T-helper 2 cell (primary cell): ENCODE data around the gene DPH2.

ENCODE experiments used
- DNase-seq, 5 experiments: peaks; one replicate each; pipeline versions ENCODE4 v3.0.0 to v3.0.0-alpha.2; 2012 to 2022

Gene DPH2

DNA sequence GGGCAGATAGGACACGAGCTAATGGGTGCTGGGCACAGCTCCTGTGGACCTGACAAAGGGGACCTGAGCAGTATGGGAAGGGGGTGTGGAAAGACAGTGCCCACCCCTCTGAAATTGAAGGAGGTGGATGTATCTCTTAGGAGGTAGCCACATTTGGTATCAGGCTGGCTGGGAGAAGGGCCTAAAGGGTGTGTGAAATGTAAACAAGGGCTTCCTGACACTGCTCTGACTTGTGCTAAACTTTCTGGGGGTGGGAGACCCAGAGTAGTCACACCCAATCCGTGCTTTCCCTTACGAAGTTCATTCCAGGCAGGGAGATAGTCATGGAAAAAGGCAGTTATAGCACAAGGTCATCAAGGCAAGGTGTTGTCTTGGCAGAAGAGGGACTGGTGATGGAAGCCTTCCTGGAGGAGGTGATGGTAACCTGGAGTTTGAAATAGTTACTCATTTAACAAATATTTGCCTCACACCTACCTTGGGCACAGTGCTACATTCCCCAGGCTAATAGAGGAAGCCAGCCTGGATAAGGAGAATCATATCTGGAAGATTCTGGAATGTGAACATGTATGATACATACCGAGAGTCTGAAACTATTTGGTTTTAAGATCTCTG, 16.3 kb downstream of the DPH2 start:
- no peak for DNase-seq

DNA sequence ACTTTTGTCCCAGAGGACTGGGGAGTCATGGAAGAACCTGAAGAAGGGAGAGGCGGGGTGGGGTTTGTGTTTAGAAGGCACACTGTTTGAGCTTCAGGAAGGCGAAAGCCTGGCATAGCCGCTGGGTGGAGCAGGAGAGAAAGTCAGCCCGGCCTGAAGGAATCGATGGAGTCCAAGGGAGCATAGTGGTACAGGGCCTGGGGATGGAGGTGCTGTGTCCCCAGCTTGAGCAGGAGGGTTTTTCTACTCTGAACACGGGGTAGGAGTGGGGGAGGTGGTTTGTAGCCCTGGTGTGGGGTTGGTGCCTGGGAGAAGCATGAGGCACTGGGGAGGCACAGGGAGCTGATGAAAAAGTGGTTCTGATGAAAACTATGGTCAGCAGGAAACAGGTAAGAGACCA, 16.9 kb downstream of the DPH2 start:
- no peak for DNase-seq

DNA sequence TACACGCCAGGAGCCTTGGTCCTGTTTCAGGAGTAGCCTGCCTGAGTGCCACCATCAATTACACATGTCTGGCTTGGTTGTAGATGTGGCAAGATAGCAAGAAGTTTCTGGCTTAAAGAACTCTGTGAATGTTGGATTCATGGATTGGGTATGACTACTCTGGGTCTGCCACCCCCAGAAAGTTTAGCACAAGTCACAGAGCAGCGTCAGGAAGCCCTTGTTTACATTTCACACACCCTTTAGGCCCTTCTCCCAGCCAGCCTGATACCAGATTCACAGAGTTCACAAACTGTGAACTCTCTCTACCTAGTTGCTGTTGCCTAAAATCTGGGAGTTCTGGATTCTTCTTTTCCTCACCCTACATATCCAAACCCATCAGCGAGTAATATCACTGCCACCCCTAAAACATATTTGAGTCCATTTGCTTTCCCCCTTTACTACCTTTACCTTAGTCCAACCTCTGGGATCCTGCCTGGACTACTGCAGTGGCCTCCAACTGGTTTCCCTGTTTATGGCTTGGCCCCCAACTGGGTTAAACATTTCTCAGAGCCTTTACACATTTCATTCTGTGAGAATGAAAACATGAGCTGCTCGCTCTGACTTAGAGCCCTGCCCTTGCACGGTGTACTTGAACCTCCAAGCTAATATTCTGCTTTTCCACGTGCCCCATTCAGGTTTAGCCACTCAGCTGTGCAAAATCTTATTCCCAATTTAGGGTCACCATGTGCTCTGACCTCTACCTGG, 17.5 kb downstream of the DPH2 start:
- DNase-seq: no peak

DNA sequence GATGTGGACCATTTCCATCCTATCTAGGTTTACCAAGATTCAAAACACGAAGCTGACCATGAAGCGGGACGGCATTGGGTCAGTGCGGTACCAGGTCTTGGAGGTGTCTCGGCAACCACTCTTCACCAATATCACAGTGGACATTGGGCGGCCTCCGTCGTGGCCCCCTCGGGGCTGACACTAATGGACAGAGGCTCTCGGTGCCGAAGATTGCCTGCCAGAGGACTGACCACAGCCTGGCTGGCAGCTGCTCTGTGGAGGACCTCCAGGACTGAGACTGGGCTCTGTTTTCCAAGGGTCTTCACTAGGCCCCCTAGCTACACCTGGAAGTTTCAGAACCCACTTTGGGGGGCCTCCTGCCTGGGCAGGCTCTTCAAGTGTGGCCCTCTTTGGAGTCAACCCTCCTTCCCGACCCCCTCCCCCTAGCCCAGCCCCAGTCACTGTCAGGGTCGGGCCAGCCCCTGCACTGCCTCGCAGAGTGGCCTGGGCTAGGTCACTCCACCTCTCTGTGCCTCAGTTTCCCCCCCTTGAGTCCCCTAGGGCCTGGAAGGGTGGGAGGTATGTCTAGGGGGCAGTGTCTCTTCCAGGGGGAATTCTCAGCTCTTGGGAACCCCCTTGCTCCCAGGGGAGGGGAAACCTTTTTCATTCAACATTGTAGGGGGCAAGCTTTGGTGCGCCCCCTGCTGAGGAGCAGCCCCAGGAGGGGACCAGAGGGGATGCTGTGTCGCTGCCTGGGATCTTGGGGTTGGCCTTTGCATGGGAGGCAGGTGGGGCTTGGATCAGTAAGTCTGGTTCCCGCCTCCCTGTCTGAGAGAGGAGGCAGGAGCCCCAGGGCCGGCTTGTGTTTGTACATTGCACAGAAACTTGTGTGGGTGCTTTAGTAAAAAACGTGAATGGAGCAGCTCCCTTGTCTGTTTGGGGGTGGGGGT, 20.7 kb downstream of the DPH2 start:
- DNase-seq: no peak

DNA sequence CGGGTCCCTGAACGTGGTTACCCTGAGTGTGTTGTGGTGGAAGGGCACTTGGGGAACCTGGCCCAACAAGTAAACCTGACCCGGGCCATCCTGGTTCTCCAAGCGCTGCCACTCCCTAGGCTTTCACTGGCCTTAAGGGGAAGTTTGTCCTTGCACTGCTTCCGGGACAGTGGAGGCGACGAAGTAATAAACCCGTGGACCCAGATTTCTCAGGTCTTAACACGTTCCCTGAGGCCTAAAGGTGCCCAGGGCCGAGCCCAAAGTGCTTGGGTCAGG, 21.3 kb downstream of the DPH2 start:
- DNase-seq: no peak

GRCh38 chr1:43991476-43992231, 21.8 kb downstream of the DPH2 start, which contains the start of gene CCDC24:
CCDC24 (plus strand) TSS chr1:43991599; CDS start chr1:43991879, 280 bp downstream.
- DNase-seq: peak; percentile 58 to 70 (median 64)

- DNase-seq: no peak
Measured at GRCh38 chr1:43992232-43992995, 22.6 kb downstream of the DPH2 start.

GRCh38 chr1:43993206-43993914, 23.6 kb downstream of the DPH2 start:
- no peak for DNase-seq

- no peak for DNase-seq
Measured at GRCh38 chr1:43994071-43994470, 24.3 kb downstream of the DPH2 start.

DNA sequence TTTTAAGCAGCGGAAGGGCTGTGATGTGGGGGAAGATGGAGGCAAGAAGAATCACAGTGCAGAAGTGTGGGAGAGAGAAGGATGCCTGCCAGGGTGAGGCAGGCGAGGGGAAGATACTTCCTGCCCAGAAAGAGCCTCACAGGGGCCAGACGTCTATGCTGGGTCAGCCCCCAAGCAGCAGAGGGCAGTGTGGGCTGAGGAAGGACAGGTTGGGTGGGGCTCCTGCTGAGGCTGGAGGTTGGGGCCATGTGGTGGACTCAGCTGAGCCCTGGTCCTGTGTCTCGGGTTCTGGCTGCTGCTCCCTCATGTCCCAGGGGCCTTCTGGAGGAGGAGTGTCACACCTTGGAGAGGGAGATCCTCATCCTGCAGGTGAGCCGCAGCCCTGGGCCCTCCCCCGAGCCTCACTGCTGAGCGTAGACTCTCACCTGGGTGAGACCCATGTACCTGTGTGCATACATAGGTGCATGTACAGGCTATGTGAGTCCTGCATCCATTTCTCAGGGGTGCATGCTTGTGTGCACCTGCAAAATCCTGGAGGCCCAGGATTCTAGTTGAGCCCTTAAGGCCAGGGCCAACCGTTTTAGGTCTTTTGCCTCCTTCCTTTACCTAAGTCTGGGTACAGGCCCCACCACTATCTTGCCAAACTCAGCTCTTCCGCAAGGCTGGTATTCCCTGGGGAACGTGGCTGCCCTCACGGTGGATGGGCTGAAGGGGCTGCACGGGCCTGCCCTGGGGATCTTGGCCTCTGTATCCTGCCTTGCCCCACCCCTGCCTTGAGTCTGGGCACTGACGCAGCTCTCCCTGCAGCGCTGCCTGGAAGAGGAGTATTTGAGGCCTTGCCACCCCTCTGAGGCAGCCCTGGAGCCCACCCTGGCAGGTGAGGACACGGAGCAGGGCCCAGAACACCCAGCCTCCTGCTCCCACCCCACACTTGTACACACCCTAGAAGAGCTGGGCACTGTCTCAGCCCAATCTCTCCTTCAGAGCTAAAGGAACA, 25.3 kb downstream of the DPH2 start:
- DNase-seq: no peak

- no peak for DNase-seq
Measured at GRCh38 chr1:43995984-43996732, 26.3 kb downstream of the DPH2 start.

- no peak for DNase-seq
Measured at GRCh38 chr1:43996733-43997115, 26.9 kb downstream of the DPH2 start.

DNA sequence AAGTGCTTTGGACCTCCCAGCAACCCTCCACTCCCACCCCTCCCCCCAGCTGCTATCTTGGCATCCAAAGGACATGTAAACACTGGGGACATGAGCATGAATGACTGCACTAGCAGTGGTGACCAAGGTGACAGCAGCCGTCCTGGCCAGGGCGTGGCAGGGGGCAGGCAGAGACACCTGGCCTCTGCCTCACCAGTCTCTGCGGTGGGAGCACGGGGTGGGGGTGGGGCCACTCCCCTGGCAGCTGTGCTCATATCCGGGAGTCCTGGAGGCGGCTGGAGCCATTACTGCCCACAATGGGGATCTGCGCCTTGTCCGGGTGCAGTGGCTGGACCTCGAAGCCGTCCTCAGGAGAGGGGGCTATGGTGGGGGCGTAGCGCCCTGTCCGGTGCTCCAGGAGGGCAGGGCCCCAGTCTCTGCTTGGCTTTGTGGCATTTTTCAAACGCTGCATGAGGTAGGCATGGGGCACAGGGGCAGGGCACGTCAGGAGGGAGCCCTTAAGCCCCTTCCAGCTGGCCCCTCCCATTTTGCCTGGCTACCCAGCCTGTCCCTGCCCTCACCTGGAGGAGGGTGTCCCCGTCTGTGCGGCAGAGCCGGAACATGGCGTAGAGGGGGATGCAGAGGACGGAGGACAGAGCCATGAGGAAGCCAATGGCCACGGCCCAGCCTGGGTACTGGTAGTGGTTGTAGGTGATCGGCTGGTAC, 27.6 kb downstream of the DPH2 start:
- DNase-seq: no peak

DNA sequence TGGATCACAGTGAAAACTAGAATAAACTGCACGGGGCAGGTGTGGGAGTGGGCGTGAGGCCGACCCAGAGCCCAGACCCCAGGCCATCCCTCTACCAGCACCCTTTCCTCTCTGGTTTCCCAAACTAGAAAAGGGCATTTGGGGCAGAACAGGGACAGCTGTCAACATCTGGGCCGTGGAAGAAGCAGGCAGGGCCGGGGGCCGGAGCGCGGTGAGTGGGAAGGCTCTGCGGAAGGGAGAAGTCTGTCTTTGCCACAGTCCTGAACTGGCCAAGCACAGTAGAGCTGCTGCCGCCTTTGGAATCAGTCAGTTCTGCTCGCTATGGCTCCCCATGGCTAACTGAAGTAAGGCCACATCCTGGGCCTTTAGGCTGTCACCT, 28.2 kb downstream of the DPH2 start:
- no peak for DNase-seq

DNA sequence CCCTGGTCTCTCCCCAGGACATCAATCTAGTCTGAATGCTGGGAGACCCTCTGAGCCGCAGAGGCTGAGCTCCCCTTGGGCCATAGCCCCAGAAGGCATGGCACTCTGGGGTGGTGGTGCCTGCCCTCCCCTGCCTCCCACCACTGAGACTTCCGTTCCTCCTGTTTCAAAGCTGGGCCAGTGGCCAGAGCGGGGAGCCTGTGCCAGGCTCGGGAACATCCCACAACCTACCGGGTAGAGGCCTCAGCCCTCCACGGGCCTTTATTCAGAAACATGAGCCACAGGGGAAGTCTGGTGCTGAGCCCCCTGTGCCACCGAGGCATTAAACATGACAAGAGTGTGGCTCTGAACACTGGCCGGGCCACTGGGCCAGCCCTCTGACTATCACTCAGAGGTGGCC, 29.6 kb downstream of the DPH2 start:
- no peak for DNase-seq

DNA sequence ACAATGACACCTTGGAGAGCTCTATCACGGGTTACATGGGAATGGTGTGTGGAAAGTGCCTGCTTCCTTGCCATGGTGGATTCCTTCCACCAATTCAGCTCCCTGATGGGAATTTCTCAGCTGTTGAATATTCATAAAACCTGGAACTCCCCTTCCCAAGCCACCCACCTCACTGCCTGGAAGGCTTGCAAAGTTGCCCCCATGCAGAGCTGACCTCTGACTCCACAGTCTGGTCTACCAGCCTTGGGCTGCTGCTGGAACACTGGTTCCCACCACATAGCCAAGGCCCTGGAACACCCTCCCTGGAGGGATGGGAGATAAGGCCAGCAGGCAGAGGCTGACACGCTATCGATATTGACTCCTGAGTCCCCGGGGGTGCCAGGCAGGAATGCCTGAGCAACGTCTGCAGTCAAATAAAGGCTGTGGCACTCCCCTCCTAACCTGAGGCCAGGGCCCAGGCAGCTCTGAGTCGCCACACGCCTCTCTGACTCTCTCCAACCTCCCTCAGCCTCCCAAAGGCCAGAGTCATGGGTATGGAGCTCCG, 30.4 kb downstream of the DPH2 start:
- no peak for DNase-seq

GRCh38 chr1:44002165-44002564, 32.4 kb downstream of the DPH2 start:
- no peak for DNase-seq

GRCh38 chr1:44002606-44003157, 32.9 kb downstream of the DPH2 start:
- no peak for DNase-seq
